WTC11 (cell line): ENCODE data around the gene MIDN. TPM values are rescaled to one million over a fixed set of nuclear protein-coding genes. Genes with fewer than 3 reads are reported as not detected.

Experiments
- ATAC-seq: fragments of 200-7000 bp; cut with Tn5 transposase; 2 replicates; pipeline ENCODE4 v1.10.0; 2021; ENCODE audit warnings: mild to moderate bottlenecking, moderate library complexity
- CTCF ChIA-PET: fragments of 300-600 bp; sonication (Branson Sonifier 250); formaldehyde crosslinking; loops from one replicate; lab custom pipeline; 2021; ENCODE audit warnings: antibody characterized with exemption; lab: Charles Lee
- POLR2A ChIA-PET: fragments of 350-600 bp; sonication (Branson Sonifier 250); formaldehyde crosslinking; loops from one replicate; lab custom pipeline; 2021; ENCODE audit warnings: antibody characterized with exemption; lab: Charles Lee
- DNase-seq: peaks from one replicate; pipeline ENCODE4 v3.0.0; 2021; ENCODE audit warnings: low spot score
- H3K27ac Mint-ChIP-seq: 2 replicates; pipeline ENCODE4 v1.8.0; 2021; ENCODE audit warnings: mixed read lengths
- H3K27me3 Mint-ChIP-seq: 2 replicates; pipeline ENCODE4 v1.8.0; 2021; ENCODE audit warnings: low read depth, mild to moderate bottlenecking, moderate library complexity, mixed read lengths
- H3K36me3 Mint-ChIP-seq: 2 replicates; pipeline ENCODE4 v1.8.0; 2021; ENCODE audit warnings: mixed read lengths
- H3K4me1 Mint-ChIP-seq: 2 replicates; pipeline ENCODE4 v1.8.0; 2022; ENCODE audit warnings: mixed read lengths
- H3K4me3 Mint-ChIP-seq: 2 replicates; pipeline ENCODE4 v1.8.0; 2021; ENCODE audit warnings: mild to moderate bottlenecking, moderate library complexity, mixed read lengths
- H3K9me3 Mint-ChIP-seq: 2 replicates; pipeline ENCODE4 v1.8.0; 2021; ENCODE audit warnings: mixed read lengths
- ATF2 ChIP-seq: sonication (generic); formaldehyde crosslinking; IDR thresholded peaks from 2 replicates; pipeline ENCODE4 v1.8.1; 2022; ENCODE audit warnings: low read depth, missing genetic modification reagents, borderline replicate concordance
- ATF3 ChIP-seq: sonication (generic); formaldehyde crosslinking; conservative IDR thresholded peaks from 2 replicates; pipeline ENCODE4 v1.8.1; 2022; ENCODE audit warnings: mild to moderate bottlenecking, missing genetic modification reagents
- CBFB ChIP-seq: sonication (generic); formaldehyde crosslinking; IDR thresholded peaks from 2 replicates; pipeline ENCODE4 v1.8.1; 2022; ENCODE audit warnings: mild to moderate bottlenecking, low read depth, missing genetic modification reagents
- CDX4 ChIP-seq: fragments of 250-450 bp; sonication (Bioruptor Pico); IDR thresholded peaks from 2 replicates; pipeline ENCODE4 v1.9.0; 2021; ENCODE audit warnings: moderate library complexity, mild to moderate bottlenecking, inconsistent platforms, borderline replicate concordance
- ESRRA ChIP-seq: sonication (generic); formaldehyde crosslinking; IDR thresholded peaks from 2 replicates; pipeline ENCODE4 v1.8.1; 2022; ENCODE audit warnings: mild to moderate bottlenecking, missing genetic modification reagents, borderline replicate concordance
- JUN ChIP-seq: sonication (generic); formaldehyde crosslinking; IDR thresholded peaks from 2 replicates; pipeline ENCODE4 v1.8.0; 2023; ENCODE audit warnings: mild to moderate bottlenecking, missing genetic modification reagents
- MXD4 ChIP-seq: fragments of 250-450 bp; sonication (Bioruptor Pico); IDR thresholded peaks from 2 replicates; pipeline ENCODE4 v1.8.0; 2021; ENCODE audit warnings: mild to moderate bottlenecking, moderate library complexity, borderline replicate concordance
- NFATC4 ChIP-seq: fragments of 250-450 bp; sonication (Bioruptor Pico); IDR thresholded peaks from 2 replicates; pipeline ENCODE4 v1.9.0; 2021; ENCODE audit warnings: mild to moderate bottlenecking
- NFYB ChIP-seq: sonication (generic); formaldehyde crosslinking; conservative IDR thresholded peaks from 2 replicates; pipeline ENCODE4 v1.8.0; 2022; ENCODE audit warnings: low read depth, missing genetic modification reagents
- NR1H2 ChIP-seq: sonication (generic); formaldehyde crosslinking; IDR thresholded peaks from 2 replicates; pipeline ENCODE4 v1.9.0; 2021; ENCODE audit warnings: mild to moderate bottlenecking, moderate library complexity, missing genetic modification reagents
- NR2C2 ChIP-seq: sonication (generic); formaldehyde crosslinking; IDR thresholded peaks from 2 replicates; pipeline ENCODE4 v1.8.0; 2022; ENCODE audit warnings: mild to moderate bottlenecking, missing genetic modification reagents
- OVOL2 ChIP-seq: fragments of 250-450 bp; sonication (Bioruptor Pico); IDR thresholded peaks from 2 replicates; pipeline ENCODE4 v1.9.0; 2021; ENCODE audit warnings: mild to moderate bottlenecking, borderline replicate concordance
- RELA ChIP-seq: sonication (generic); formaldehyde crosslinking; IDR thresholded peaks from 2 replicates; pipeline ENCODE4 v1.8.1; 2022; ENCODE audit warnings: missing genetic modification reagents, mild to moderate bottlenecking, borderline replicate concordance
- SP1 ChIP-seq: sonication (generic); formaldehyde crosslinking; conservative IDR thresholded peaks from 2 replicates; pipeline ENCODE4 v1.8.1; 2022; ENCODE audit warnings: missing genetic modification reagents
- TEAD1 ChIP-seq: sonication (generic); formaldehyde crosslinking; IDR thresholded peaks from 2 replicates; pipeline ENCODE4 v1.8.0; 2022; ENCODE audit warnings: mild to moderate bottlenecking, missing genetic modification reagents
- TEAD4 ChIP-seq: sonication (generic); formaldehyde crosslinking; IDR thresholded peaks from 2 replicates; pipeline ENCODE4 v1.8.0; 2022; ENCODE audit warnings: mild to moderate bottlenecking, missing genetic modification reagents
- ZBTB21 ChIP-seq: sonication (generic); formaldehyde crosslinking; IDR thresholded peaks from 2 replicates; pipeline ENCODE4 v1.8.1; 2023; ENCODE audit warnings: mild to moderate bottlenecking, missing genetic modification reagents, borderline replicate concordance
- ZNF121 ChIP-seq: sonication (generic); formaldehyde crosslinking; IDR thresholded peaks from 2 replicates; pipeline ENCODE4 v1.8.0; 2023; ENCODE audit warnings: missing genetic modification reagents
- ZNF219 ChIP-seq: sonication (generic); formaldehyde crosslinking; IDR thresholded peaks from 2 replicates; pipeline ENCODE4 v1.8.0; 2023; ENCODE audit warnings: missing genetic modification reagents, mild to moderate bottlenecking, borderline replicate concordance
- ZNF232 ChIP-seq: sonication (generic); formaldehyde crosslinking; IDR thresholded peaks from 2 replicates; pipeline ENCODE4 v1.8.0; 2022; ENCODE audit warnings: mild to moderate bottlenecking, missing genetic modification reagents
- ZNF317 ChIP-seq: sonication (generic); formaldehyde crosslinking; IDR thresholded peaks from 2 replicates; pipeline ENCODE4 v1.8.1; 2023; ENCODE audit warnings: low read depth, mild to moderate bottlenecking, moderate library complexity, missing genetic modification reagents, borderline replicate concordance
- ZNF423 ChIP-seq: fragments of 250-450 bp; sonication (Bioruptor Pico); IDR thresholded peaks from 2 replicates; pipeline ENCODE4 v2.1.2; 2022; ENCODE audit warnings: mild to moderate bottlenecking, moderate library complexity
- total RNA-seq: library from RNA; stranded (reverse); gene quantifications from 3 replicates; pipeline ENCODE4 v1.2.3, GENCODE V29; 2021
- TF ChIP-seq, protein P1 (sequence below): fragments of 250-450 bp; sonication (Bioruptor Pico); IDR thresholded peaks from 2 replicates; pipeline ENCODE4 v1.9.0; 2021; ENCODE audit warnings: mild to moderate bottlenecking
- TF ChIP-seq, protein P2 (sequence below): sonication (generic); formaldehyde crosslinking; IDR thresholded peaks from 2 replicates; pipeline ENCODE4 v1.8.0; 2022; ENCODE audit warnings: mild to moderate bottlenecking, missing genetic modification reagents
- TF ChIP-seq, protein P3 (sequence below): sonication (generic); formaldehyde crosslinking; IDR thresholded peaks from 2 replicates; pipeline ENCODE4 v1.8.0; 2023; ENCODE audit warnings: mild to moderate bottlenecking, missing genetic modification reagents

Gene MIDN
- total RNA-seq, 1 experiment from 2014 or later = 189 TPM

- H3K27me3 Mint-ChIP-seq = peaks cover under 1% of the 10 kb centered on the region; the same call in 1 of the 2 replicates
- no peak overlapping the region for H3K4me3 Mint-ChIP-seq
- H3K4me1 Mint-ChIP-seq = no peaks in the 10 kb centered on the region
- CTCF ChIA-PET = no interaction called here
- ATAC-seq (no peak), DNase-seq (no peak)
- TF ChIP-seq ZNF317 (CRISPR knock-in tag) (no peak), NFATC4 (no peak), CDX4 (CRISPR knock-in tag) (no peak), MXD4 (no peak), NFYB (CRISPR knock-in tag) (no peak), ESRRA (CRISPR knock-in tag) (no peak), ATF2 (CRISPR knock-in tag) (no peak), ZNF121 (CRISPR knock-in tag) (no peak), RELA (CRISPR knock-in tag) (no peak), ZNF423 (CRISPR knock-in tag) (no peak), ZNF232 (CRISPR knock-in tag) (no peak)
- TF ChIP-seq, protein P1, sequence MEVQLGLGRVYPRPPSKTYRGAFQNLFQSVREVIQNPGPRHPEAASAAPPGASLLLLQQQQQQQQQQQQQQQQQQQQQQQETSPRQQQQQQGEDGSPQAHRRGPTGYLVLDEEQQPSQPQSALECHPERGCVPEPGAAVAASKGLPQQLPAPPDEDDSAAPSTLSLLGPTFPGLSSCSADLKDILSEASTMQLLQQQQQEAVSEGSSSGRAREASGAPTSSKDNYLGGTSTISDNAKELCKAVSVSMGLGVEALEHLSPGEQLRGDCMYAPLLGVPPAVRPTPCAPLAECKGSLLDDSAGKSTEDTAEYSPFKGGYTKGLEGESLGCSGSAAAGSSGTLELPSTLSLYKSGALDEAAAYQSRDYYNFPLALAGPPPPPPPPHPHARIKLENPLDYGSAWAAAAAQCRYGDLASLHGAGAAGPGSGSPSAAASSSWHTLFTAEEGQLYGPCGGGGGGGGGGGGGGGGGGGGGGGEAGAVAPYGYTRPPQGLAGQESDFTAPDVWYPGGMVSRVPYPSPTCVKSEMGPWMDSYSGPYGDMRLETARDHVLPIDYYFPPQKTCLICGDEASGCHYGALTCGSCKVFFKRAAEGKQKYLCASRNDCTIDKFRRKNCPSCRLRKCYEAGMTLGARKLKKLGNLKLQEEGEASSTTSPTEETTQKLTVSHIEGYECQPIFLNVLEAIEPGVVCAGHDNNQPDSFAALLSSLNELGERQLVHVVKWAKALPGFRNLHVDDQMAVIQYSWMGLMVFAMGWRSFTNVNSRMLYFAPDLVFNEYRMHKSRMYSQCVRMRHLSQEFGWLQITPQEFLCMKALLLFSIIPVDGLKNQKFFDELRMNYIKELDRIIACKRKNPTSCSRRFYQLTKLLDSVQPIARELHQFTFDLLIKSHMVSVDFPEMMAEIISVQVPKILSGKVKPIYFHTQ (CRISPR knock-in tag) = no peak
- TF ChIP-seq, protein P2, sequence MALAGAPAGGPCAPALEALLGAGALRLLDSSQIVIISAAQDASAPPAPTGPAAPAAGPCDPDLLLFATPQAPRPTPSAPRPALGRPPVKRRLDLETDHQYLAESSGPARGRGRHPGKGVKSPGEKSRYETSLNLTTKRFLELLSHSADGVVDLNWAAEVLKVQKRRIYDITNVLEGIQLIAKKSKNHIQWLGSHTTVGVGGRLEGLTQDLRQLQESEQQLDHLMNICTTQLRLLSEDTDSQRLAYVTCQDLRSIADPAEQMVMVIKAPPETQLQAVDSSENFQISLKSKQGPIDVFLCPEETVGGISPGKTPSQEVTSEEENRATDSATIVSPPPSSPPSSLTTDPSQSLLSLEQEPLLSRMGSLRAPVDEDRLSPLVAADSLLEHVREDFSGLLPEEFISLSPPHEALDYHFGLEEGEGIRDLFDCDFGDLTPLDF = no peak
- TF ChIP-seq, protein P3, sequence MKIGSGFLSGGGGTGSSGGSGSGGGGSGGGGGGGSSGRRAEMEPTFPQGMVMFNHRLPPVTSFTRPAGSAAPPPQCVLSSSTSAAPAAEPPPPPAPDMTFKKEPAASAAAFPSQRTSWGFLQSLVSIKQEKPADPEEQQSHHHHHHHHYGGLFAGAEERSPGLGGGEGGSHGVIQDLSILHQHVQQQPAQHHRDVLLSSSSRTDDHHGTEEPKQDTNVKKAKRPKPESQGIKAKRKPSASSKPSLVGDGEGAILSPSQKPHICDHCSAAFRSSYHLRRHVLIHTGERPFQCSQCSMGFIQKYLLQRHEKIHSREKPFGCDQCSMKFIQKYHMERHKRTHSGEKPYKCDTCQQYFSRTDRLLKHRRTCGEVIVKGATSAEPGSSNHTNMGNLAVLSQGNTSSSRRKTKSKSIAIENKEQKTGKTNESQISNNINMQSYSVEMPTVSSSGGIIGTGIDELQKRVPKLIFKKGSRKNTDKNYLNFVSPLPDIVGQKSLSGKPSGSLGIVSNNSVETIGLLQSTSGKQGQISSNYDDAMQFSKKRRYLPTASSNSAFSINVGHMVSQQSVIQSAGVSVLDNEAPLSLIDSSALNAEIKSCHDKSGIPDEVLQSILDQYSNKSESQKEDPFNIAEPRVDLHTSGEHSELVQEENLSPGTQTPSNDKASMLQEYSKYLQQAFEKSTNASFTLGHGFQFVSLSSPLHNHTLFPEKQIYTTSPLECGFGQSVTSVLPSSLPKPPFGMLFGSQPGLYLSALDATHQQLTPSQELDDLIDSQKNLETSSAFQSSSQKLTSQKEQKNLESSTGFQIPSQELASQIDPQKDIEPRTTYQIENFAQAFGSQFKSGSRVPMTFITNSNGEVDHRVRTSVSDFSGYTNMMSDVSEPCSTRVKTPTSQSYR (CRISPR knock-in tag) = no peak
- POLR2A ChIA-PET = no interaction called here
- no peaks in the 10 kb centered on the region for H3K9me3 Mint-ChIP-seq
- no peak overlapping the region for H3K27ac Mint-ChIP-seq
- H3K36me3 Mint-ChIP-seq = no peaks in the 10 kb centered on the region
These were observed 51.4 kb downstream of the MIDN start for GRCh38 chr19:1299801-1300200.

DNA sequence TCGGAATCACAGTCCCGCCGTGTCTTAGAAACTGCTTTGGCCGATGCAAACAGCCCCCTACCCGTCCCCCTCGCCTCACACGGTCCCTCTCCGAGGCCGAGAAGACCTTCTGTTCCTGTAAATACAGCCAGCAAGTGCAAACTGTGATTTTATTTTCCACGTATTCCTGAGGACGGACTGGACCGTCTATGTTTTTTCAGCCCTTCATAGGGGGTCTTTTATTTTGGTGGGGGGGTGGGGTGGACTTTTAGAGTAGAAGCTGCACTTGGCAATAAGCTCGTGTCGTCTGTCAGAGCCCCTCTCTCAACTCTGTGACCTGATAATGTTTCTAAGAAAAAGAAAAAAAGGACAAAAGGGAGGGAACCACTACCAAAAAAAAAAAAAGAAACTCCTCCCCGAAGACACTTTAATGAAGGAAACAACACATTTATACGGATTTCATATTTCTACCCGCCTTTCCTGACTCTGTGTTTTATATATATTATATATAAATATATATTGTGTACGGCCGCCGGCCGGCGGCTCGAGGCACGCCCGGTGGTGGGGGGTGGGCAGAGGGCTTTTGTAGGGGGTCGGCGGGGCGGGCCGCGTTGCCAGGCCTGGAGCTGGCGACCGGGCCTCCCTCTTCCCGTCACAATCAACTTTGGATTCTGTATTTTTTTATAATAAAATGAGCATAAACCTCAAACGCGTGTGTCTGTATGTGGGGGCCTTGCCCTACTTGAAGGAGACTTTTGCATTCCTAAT lies 52.5 kb downstream of the MIDN start:
- Mint-ChIP-seq H3K9me3 (no peaks in the 10 kb centered on the region), H3K4me3 (no peak overlapping the region), H3K27ac (no peak overlapping the region), H3K27me3 (no peaks in the 10 kb centered on the region), H3K36me3 (no peaks in the 10 kb centered on the region)
- DNase-seq (no peak), ATAC-seq (no peak)
- CTCF ChIA-PET = interaction anchor here (0.9 to 1.4 kb wide), 2 partner anchors 13 to 54 kb away, joined by 3 read pairs; a partner anchor contains a TSS
- POLR2A ChIA-PET = interaction anchor here (0.7 kb wide), 1 partner anchor 243 kb away, joined by 3 read pairs; no protein-coding TSS in a partner anchor
- no peak for TF ChIP-seq SP1 (CRISPR knock-in tag)
- TF ChIP-seq NR2C2 (CRISPR knock-in tag) = no peak
- TF ChIP-seq OVOL2 (CRISPR knock-in tag) = no peak
- TF ChIP-seq TEAD1 (CRISPR knock-in tag) = no peak
- no peak for TF ChIP-seq ZBTB21 (CRISPR knock-in tag)
- no peak for TF ChIP-seq ZNF219
- no peak for TF ChIP-seq CDX4 (CRISPR knock-in tag)
- TF ChIP-seq ATF3 (CRISPR knock-in tag) = no peak
- TF ChIP-seq ESRRA (CRISPR knock-in tag) = no peak
- no peak for TF ChIP-seq JUN
- TF ChIP-seq TEAD4 (CRISPR knock-in tag) = no peak
- TF ChIP-seq CBFB (CRISPR knock-in tag) = no peak
- TF ChIP-seq NR1H2 (CRISPR knock-in tag) = no peak
- TF ChIP-seq, all 79 proteins: peak for 0
- no peaks in the 10 kb centered on the region for H3K4me1 Mint-ChIP-seq
